ENCODE measurements around the gene EVI5.
"Not testable (repeated sequence)": the region's sequence is repeated elsewhere in the genome, so short reads cannot be mapped to it uniquely, and the experiment has no call there.

EVI5 gene

DNA sequence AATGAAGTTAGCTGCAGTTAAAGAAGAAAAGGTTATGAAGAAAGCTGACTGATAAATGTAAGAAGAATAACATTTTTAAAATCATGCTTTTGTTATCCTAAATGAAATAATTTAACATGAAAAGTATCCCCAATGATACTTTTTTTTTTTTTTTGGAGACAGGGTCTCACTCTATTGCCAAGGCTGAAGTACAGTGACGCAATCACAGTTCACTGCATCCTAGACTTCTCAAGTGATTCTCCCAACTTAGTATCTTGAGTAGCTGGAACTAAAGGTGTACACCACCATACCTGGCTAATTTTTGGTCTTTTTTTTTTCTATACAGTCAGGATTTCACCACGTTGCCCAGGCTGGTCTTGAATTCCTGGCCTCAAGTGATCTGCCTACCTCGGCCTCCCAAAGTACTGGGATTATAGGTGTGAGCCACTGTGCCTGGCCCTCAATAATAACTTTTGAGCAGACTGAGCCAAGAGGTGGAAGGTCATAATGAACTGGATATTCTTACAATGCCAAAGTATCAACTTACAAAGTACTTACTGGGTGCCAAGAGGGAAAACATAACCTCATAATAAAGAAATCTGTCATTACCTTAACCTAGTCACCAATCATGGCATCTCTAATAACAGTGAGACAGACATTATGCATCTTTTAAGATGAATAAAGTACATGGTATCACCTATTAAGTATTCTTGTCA is 94.5 kb downstream of the EVI5 start:
- DNase-seq (ENCODE audit: low read depth): no peak

DNA sequence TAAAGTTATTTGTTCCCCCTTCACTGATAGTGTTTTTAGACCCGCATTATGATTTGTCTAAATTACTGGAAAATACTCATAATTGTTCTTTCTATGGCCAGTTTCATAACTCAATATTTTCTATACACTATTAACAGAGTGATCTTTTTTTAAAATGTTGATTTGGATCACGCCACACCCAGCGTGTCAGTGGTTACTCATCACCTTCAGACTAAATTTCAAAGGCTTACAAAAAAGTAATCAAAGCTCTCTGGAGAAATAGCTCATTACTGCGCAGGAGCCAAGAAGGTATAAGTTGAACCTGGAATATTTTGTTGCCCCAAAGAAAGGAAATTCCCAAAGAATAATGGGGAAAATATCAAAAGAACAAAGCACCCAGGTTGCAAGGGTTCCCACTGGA is 104.9 kb downstream of the EVI5 start:
- DNase-seq (ENCODE audit: low read depth): no peak

DNA sequence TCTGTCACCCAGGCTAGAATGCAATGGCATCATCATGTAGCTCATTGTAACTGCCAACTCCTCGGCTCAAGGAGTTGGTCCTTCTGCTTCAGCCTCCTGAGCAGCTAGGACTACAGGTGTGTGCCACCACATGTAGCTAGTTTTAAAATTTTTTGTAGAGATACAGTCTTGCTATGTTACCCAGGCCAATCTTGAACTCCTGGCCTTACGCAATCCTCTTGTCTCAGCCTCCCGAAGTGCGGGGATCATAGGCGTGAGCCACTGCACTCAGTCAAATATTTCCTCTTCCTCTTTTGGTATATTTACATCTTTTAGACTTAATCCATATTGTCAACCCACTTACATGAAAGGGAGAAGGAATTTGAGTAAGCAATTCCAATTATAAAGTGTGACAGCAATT is 121.1 kb downstream of the EVI5 start:
- DNase-seq (ENCODE audit: low read depth): no peak

DNA sequence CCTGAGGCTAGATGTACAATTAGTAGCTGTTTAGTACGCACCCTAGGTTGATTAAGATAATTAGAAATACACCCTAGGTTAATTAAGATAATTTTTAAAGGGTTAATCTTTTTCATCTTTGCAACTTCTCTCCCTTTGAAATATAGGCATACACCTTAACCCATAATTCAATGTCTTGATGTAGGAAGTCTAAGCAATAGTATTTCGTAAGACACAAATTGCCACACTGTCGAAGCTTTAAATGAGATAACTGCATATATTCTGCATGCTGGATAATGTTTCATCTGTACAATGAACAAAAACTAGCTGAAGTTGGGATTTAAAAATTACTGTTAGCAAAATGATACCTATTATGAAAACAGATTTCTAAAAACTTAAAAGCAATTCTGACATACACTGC is 122.9 kb downstream of the EVI5 start:
- no peak for DNase-seq (ENCODE audit: low read depth)

DNA sequence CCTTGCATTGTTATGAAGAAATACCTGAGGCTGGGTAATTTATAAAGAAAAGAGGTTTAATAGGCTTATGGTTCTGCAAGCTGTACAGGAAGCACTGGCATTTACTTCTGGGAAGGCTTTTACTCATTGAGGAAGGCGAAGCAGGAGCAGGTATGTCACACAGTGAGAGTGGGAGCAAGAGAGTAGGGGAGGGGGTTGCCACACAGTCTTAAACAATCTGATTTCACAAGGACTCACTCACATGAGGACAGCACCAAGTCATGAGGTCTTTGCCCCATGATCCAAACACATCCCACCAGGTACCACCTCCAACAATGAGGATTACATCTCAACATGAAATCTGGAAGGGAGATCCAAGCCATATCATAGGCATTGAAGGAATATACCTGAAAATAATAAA is 127.2 kb downstream of the EVI5 start:
- DNase-seq (ENCODE audit: low read depth): no peak

DNA sequence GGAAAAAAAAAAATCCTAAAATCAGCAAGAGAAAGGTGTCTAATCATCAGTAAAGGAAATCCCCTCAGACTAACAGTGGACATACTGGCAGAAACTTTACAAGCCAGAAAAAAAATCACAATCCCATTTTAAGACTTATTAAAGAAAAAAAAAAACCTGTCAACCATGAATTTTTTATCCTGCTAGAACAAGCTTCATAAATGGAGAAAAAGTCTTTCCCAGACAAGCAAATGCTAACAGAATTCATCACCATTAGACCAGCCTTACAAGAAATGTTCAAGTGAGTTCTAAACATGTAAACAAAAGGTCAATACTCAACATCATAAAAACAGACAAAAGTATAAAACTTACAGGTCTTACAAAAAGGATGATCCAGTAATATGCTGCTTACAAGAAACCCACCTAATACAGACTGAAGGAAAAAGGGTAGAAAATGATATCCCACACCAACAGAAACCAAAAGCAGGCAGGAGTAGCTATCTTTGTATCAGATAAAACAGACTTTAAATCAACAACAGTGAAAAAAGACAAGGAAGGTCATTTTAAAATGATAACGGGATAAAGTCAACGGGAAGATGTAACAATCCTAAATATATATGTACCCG is 129.6 kb downstream of the EVI5 start:
- no peak for DNase-seq (ENCODE audit: low read depth)

DNA sequence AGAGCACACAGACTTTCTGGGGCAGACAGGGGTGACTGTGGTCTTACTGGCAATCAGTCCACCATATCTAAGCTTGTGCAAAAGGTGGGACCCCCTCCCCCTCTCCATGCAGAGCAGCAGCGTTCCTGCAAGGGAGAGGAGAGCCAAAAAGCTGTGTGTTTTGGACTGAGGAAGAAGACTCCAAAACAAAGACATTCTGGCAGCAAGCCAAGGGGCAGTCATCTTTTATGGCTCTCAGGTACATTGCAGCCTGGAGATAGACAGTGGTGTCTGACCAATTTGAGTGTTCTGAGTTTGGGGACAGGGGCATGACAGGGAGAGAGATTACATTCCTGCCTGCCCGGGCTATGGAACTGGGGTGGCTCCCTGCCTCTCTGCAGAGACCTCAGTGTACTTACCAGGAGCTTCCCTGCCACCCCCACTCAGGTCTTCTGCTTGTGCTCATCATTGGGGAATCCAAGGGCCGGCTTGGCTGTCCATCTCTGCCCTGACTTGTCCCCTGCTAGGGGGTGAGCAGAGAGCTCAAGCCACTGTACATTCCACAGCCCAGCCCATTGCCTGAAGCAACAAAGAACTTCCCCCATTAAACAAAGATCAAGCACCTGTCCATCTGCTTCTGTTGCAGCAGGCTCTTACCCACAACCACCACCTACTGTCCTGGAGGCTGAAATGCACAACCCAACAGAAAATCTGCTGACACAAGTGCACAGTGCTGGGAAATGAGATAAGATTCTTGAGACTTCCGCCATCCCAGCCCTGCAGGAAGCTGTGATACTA is 131.1 kb downstream of the EVI5 start:
- peak; percentile 94 for DNase-seq (ENCODE audit: low read depth)

DNA sequence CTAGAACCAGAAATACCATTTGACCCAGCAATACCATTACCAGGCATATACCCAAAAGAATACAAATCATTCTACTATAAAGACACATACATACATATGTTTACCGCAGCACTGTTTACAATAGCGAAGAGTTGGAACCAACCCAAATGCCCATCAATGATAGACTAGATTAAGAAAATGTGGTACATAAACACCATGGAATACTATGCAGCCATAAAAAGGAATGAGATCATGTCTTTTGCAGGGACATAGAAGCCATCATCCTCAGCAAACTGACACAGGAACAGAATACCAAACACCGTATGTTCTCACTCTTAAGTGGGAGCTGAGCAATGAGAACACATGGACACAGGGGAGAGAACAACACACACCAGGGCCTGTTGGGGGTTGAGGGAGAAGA is 144.2 kb downstream of the EVI5 start:
- DNase-seq (ENCODE audit: low read depth): not testable (repeated sequence)

DNA sequence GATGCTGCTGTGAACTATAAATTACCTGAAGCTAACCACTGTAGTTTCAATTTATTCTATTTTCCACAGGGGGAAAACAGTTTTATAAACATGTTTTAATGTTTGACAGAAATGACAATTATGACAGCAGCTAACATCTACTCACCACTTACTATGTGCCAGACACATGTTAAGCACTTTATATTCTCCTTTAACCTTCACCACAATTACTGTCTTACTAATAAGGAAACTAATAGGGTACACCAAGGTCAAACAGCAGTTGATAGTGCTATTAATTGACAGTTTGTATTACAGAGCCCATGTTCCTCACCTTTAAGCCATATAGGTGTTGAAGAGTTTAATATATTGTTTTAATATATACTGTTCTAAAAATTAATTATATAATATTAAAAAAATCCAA is 146.4 kb downstream of the EVI5 start:
- no peak for DNase-seq (ENCODE audit: low read depth)

DNA sequence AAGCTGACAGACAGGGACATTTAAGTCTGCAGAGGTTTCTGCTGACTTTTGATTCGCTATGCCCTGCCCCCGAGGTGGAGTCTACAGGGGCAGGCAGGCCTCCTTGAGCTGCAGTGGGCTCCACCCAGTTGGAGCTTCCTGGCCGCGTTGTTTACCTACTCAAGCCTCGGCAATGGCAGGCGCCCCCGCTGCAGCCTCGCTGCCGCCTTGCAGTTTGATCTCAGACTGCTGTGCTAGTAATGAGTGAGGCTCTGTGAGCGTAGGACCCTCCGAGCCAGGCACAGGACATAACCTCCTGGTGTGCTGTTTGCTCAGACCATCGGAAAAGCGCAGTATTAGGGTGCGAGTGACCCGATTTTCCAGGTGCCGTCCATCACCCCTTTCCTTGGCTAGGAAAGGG is 149.7 kb downstream of the EVI5 start:
- DNase-seq (ENCODE audit: low read depth): not testable (repeated sequence)

DNA sequence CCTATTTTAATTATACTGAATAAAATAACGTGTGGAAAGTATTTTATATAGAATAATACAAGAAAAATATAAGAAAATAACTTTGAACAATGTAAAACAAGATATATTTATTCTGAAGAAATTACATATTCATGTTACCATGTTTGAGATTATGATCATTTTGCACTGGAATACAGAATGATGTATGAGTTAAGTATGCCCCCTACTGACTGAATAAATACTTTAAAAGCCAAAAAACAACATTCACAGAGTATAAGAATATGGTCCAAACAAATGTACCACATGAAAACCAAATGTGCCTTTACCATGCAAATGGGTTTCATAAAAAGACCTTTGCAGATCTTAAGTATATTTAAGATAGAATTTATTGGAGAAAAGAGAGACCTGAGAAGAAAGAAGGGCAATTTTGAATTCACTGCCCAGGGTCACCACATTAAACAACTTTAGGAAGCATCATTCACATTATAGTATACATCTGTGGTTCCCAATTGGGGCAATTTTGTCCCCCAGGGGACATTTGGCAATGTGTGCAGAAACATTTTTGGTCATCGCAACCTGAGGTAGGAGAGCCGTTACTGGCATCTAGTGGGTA is 161.6 kb downstream of the EVI5 start:
- no peak for DNase-seq (ENCODE audit: low read depth)

DNA sequence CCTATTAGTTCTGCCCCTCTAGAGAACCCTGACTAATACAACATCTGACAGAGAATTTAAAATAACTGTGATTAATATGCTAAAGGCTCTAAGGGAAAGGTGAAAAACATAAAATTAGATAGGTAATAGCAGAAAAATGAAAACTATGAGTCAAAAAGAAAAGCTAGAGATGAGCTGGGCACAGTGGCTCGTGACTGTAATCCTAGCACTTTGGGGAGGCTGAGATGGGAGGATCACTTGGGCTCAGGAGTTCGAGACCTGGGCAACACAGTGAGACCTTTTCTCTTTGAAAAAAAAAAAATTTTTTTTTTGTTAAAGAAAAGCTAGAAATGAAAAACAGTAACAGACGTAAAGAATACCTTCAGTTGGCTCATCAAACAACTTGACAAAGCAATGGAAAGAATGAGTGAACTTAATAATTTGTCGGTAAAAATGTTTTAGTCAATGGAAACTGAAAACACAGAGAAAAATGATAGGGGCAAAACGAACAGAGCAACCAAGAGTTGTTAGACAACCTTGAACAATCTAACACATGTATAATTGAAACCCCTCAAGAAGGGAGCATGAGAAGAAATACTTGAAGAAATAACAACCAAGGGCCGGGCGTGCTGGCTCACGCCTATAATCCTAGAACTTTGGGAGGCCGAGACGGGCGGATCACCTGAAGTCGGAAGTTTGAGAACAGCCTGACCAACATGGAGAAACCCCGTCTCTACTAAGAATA is 165.3 kb downstream of the EVI5 start:
- DNase-seq (ENCODE audit: low read depth): no peak

DNA sequence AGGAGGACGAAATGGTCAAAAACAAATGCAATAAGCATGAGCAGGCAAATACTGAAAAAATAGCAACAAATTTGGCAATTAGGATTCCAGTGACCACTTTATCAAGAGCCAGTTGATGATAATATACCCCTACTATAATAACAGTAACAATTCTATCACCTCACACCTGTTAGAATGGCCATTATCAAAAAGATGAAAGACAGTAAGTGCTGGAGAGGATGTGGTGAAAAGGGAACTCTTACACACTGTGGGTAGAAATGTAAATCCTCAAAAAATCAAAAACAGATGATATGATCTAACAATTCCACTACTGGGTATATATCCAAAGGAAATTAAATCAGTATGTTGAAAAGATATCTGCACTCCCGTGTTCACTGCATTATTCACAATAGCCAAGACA is 183.9 kb downstream of the EVI5 start:
- no peak for DNase-seq (ENCODE audit: low read depth)

DNA sequence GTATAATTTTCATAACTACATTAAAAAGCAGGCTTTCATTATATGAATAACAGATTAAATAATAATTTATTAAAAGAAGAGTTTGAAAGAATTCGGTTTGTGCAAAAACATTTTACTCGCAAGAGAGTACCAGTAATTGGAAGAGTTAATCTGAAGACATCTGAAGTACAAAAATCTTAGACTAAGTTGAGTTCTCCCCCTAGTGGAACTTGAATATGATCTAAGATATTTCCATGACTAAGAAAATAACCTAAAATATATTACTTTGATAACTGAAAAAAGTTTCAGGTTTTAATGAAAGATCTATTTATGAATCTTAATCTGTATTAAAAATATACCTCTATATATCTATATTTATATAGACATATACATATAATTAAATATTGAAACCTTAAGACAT is 185.7 kb downstream of the EVI5 start:
- DNase-seq (ENCODE audit: low read depth): no peak

DNA sequence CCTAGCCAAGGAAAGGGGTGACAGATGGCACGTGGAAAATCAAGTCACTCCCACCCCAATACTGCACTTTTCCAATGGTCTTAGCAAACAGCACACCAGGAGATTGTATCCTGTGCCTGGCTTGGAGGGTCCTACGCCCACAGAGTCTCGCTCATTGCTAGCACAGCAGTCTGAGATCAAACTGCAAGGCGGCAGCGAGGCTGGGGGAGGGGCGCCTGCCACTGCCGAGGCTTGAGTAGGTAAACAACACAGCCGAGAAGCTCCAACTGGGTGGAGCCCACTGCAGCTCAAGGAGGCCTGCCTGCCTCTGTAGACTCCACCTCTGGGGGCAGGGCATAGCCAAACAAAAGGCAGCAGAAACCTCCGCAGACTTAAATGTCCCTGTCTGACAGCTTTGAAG is 195.5 kb downstream of the EVI5 start:
- DNase-seq (ENCODE audit: low read depth): not testable (repeated sequence)

DNA sequence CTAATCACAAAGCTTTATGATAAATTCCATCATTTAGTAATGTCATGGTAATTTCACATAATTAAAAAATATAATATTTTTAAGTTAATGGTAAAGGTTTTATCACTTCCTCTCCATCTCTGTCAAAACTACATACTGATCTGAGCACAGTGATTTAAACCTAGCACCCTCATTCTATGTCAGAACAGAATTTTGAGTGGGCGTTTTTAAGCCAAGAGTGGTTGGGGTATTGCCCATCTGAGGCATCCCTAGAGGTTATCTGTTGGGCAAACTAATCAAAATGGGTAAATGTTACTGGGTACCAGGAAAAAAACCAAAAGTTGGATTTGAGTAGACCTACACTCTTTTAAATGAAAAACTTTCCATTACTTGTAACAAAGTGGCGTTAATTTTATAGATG is 197.5 kb downstream of the EVI5 start:
- DNase-seq (ENCODE audit: low read depth): no peak

DNA sequence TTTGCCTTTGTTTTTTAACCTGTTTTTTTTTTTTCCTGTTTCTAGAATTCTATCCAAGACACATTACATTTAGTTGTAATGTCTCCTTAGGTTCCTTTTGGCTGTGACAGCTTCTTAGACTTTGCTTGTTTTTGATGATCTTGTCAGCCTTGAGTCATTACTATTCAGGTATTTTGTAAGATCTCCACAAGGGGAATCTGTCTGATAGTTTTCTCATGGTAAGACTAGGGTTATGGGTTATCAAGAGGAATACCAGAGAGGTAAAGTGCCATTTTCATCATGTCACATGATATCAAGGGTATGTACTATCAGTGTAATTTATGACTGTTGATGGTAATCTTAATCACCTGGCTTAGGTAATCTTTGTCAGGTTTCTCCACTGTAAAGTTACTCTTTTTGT is 199.1 kb downstream of the EVI5 start:
- no peak for DNase-seq (ENCODE audit: low read depth)

DNA sequence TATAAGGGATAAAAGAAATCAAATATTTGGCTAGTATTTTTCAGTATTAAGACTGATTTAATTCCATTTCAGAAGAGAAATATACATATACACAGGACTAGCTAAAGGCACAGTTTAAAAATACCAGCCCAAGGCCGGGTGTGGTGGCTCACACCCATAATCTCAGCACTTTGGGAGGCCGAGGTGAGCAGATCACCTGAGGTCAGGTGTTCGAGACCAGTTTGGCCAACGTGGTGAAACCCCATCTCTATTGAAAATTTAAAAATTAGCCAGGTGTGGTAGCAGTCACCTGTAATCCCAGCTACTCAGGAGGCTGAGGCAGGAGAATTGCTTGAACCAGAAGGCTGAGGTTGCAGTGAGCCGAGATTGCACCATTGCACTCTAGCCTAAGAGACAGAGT is 200.1 kb downstream of the EVI5 start:
- not testable (repeated sequence) for DNase-seq (ENCODE audit: low read depth)

DNA sequence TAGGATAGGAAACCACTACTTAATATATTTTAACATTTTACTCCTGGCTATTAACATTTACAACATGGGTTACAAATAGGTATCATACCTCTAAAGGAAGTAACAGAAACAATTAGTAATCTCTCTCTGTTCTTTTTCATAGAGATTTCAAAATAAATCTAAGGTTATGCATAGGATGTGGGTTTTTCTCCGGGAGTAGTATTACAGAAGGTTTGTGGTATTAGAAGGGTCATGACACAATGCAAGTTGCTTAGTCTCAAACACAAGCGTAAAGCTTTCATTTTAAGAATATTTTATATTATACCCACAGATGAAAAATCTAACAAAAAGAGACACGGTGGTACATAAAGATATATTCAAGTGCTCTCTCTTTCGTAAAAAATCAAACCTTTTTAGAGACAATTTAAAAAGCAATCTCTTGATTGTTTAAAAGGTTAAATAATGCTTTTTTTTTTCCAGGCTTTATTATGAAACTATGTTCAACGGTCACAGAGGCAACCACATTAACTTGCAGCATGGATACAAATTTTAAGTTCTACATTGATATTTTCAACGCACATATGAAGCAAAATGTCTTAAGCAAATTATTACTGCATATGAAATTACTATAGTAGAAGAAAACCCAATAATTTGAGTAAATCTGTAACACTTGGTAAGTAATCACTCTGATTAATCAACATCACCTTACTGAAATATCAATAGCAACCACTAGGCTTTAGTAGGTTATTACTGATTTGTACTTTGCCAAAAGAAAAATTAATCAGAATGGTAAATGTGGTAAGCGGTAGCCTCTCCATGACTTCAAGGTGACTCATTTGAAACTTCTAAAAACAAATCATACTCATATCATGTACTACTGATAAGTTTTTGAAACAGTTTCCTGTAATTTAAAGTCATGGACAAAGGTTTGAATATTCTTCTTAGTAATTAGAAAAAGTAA is 200.8 kb downstream of the EVI5 start:
- DNase-seq (ENCODE audit: low read depth): no peak

DNA sequence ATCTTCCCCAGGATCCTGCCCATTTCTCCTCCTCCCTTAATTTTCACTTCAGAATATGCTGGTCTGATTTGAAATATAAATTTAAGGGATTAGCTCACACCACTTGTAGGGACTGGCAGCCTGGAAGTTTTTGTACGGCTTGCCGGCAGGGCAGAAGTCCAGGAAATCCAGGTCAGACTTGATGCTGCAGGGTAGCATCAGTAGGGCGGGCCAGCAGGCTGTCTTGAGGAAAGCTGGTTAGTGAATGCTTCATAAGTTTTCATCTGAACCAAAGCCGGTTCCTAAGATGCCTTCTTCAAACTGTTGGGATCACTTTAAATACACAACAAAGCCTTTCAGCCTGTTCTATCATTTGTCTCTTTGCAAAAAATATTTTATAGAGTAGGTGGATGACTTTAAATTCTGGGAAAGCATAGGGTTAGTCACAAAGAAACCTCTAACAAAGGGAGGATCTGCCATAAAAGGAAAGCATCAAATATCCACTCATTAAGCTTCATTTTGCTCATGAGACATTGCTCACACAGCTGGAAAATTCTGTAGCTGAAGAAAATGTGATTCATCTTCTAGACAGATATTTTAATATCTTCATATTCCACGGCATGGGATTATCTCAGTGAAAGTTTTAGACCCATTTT is 207.5 kb downstream of the EVI5 start:
- DNase-seq (ENCODE audit: low read depth): no peak

DNA sequence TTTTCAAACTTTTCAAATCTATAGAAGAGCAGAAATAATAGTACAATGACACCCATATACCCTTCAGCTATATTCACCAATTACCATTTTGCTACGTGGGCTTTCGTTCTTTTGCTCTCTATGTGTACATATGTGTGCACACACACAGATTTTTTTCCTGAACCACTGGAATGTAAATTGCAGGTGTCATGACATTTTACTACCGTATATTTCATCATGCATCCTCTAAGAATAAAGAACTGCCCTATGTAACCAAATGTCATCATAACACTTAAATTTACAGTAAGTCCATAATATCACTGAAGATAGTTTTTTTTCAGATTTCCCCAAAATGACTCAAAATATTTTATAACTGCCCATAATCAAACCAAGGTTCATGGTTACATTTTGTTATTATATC is 209.8 kb downstream of the EVI5 start:
- DNase-seq (ENCODE audit: low read depth): no peak
